ENCODE measurements around the gene ADAMTS1.

Gene ADAMTS1

GRCh38 chr21:26844258-26845065 lies 747 bp downstream of the ADAMTS1 start:
- no peak for DNase-seq

GRCh38 chr21:26843933-26844257 lies 1.3 kb downstream of the ADAMTS1 start:
- no peak for DNase-seq

DNA sequence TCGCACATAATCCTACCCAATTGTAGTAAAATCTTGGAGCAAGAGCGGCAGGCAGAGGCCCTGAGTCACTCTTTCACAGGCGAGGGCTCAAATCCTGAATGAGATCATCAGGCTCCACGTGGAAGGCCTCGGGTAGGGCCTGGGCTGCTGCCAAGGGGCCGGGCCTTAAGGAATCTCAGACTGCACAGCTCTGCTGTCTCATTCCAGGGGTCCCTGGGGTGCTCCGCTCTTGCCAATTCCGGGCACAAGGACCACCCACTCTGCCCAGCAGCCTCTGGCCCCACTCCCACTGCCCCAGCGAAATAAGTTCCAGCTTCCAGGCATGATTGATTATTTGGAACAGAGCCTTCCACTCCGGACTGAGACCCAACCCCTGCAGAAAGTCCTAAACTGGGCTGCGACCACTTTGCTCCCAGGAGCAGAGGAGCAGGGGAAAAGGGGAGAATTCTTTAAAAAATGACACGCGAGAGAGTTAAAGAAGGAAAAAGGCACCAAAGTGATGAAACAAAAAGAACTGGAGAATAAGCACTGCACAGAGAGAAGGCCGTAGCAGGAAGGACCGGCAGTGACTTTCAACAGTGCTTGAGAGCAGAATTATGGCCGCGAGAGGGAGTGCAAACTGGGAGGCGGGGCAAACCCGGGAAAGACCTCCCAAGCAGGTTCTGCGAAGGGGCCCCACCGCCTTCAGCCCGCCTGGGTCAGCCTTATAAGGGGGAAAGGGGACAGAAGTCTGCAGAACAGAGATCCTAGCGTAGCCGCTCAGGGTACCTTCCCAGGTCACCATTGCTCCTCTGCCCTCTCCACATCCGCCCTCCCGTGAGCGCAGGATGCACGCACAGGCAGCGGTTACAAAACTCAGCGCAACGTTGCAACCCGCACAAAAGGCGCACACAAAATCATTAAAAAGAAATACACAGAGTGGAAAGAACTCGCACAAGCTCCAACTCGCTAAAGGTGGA lies 2.0 kb downstream of the ADAMTS1 start:
- DNase-seq = peak; percentile 90

DNA sequence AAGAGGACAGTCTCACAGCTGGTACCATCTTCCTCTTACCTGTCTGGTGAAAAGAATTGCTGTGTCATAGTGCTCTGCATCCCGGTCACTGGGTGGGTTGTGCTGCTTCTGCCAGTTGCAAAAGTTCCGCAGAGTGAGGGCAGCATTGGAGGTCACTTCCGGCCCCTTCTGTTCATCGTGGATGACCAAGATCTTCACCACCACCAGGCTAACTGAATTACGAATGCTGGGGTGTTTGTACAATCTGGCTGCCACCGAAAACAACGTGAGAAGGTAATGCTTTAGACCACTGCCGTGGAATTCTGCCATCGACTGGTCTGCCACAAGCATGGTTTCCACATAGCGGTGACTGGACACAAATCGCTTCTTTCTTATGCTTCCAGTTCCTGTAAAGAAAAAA lies 2.9 kb downstream of the ADAMTS1 start:
- no peak for DNase-seq

- no peak for DNase-seq
Measured at GRCh38 chr21:26840912-26841311, 4.3 kb downstream of the ADAMTS1 start.

- no peak for DNase-seq
Measured at GRCh38 chr21:26840201-26840600, 5.0 kb downstream of the ADAMTS1 start.

DNA sequence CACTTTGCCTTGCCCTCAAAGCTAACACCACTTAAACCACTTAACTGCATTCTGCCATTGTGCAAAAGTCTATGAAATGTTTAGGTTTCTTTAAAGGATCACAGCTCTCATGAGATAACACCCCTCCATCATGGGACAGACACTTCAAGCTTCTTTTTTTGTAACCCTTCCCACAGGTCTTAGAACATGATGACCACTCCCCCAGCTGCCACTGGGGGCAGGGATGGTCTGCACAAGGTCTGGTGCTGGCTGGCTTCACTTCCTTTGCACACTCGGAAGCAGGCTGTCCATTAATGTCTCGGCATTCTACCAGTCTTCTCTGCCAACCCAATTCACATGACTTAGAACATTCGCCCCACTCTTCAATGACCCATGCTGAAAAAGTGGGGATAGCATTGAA lies 7.7 kb downstream of the ADAMTS1 start:
- DNase-seq = no peak

GRCh38 chr21:26836528-26836927 lies 8.7 kb downstream of the ADAMTS1 start:
- no peak for DNase-seq

DNA sequence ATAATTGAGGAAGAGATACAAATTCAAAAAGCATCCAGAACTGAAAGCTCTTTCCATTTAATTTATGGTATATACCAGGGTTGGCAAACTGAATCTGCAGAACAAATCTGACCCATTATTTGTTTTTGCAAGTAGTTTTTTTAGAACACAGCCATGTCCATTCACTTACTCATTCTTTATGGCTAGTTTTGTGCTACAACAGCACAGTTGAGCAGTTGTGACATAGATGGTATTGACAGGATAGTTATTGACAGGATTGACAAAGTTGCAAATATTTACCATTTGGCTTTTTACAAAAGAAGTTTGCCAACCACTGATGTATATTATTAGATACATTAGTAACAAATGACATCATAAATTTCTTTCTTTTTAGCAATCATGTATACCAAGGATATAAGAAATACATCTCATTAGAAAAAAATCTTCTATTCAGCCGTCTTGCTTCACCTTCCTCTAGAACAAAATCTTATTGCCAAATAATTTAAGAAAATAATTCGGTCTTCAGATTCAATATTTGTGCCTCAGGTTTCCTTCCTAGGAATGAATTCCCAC lies 9.4 kb downstream of the ADAMTS1 start:
- no peak for DNase-seq

DNA sequence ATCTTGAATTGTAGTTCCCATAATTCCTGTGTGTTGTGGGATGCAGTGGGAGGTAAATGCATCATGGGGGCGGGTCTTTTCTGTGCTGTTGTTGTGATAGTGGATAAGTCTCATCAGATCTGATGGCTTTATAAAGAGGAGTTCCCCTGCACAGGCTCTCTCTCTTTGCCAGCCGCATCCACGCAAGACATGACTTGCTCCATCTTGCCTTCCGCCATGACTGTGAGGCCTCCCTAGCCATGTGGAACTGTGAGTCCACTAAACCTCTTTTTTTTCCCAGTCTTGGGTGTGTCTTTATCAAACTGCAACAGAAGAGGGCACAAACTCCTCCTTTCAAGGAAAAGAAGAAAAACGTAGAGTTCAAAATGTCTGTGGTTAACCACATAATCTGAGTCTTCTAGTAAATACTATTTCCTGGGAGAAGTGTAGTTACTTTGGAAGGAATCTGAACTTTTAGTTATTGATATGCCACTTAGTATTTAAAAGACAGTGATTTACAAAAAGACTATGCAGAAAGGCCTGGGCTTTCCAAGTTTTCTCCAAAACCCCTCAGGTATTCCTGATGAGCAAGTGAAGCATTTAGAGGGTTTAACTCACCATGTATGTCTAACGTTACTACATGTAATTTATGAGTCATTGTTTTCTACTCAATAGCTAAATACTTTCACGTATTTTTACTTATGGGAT lies 10.0 kb downstream of the ADAMTS1 start:
- DNase-seq = no peak

GRCh38 chr21:26834181-26834905 lies 10.9 kb downstream of the ADAMTS1 start:
- DNase-seq = no peak

GRCh38 chr21:26833460-26833939 lies 11.7 kb downstream of the ADAMTS1 start:
- no peak for DNase-seq

DNA sequence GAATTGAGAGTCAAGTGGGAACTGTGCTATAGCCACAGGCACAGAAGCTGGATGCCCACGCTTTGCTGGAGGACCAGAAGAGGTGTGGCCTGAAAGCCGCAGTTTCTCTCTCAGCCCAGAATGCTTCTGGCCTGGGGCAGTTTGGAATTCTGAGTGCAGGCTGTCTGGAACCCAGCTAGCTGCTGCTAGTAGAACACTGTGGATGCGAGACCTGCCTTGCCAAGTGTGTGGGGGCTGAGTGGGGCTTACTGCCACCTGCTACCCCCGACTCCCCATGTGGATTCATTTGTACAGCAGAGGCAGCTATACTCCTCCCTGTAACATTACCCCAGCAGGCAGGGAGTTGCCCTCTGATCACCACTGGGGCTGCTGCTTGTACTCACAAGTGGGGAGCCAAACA lies 12.2 kb downstream of the ADAMTS1 start:
- no peak for DNase-seq

DNA sequence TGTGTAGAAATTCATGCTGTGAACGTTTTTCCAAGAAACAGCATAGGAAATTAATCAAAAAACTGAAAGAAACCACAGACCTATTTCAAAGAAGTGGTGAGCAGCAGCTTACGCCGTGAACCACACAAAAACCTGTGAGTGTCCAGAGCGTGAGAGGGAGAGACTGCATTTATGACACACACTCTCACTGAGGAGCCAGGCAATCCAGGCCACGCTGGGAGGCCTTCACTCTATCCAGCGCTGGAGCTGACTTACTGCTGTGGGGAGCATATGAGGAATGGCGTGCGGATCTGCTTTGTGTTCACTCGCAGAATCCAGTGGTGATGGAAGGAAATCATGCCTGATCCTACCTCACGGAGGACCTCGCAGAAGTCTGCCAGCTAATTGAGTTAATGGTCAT lies 12.7 kb downstream of the ADAMTS1 start:
- no peak for DNase-seq

DNA sequence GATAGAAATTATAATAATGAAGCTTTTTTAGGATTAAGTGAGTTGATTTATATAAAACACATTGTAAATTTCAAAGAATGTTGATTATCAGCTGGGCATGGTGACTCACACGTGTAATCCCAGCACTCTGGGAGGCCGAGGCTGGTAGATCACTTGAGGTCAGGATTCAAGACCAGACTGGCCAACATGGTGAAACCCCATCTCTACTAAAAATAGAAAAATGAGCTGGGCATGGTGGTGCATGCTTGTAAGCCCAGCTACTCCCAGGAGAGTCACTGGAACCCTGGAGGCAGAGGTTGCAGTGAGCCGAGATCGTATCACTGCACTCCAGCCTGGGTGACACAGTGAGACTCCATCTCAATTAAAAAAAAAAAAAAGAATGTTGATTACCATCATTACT lies 18.4 kb downstream of the ADAMTS1 start:
- DNase-seq = no peak

- DNase-seq = no peak
Measured at GRCh38 chr21:26820509-26820908, 24.7 kb downstream of the ADAMTS1 start.

DNA sequence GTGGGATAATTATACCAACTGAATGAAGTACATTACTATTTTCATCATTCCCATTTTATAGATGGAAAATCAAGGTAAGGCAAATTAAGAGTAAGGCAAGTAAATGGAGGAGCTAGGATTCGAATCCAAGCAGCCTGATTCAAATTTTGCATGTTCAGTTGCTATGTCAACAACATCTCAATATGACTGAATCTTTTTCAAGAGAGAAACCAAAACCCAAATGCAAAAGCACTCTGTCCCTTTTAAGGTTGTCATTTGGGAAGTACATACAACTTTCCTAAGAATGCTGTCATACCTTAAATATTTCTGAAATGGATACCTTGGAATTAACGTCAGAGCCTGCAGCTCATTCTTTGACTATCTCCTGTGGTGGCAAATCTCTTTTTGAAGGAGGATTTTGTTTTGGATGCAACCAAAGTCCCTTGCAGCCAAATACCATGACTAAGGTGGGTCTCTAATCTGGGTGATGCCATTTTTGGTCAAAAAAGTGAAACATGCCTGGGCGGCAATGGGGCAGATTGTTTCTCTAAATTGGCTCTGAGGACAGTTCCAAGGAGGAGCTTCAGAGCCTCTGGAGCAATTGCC lies 25.4 kb downstream of the ADAMTS1 start:
- no peak for DNase-seq

DNA sequence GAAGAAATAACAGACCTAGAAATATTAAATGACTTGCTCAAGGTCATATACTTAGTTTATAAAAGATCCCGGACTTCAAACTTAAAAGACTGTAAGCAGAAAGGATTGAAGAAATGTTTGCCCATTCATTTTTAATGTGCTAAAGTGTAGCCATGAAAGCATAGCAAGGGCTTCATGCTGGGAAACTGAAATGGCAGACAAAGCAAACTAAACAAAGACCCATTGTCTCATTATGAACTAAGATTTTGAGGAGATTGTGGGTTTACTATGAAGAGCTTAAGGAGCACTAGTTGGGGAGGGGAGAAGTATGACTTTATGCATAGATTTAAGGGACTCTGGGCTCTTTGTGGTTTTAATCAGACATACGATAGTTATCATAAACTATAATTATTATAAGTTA lies 26.3 kb downstream of the ADAMTS1 start:
- no peak for DNase-seq

- DNase-seq = no peak
Measured at GRCh38 chr21:26815197-26815596, 30.0 kb downstream of the ADAMTS1 start.

DNA sequence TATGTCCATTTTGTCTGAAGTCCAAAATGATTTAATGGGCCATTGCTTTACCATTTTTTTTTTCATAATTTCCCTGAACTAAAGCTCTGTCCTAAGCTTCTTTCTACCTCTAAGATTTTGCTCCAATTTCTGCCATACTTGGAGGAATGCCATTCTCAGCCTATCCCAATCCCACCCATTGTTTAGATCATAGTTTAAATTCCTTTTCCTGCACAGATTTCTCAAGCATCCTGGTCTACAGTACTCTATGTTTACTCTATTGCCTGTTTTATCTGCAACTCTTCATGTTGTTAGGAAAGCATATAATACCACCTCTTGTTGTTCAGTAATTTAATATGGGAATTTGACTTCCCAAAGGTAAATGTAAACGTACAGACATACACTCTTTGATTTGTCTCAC lies 30.8 kb downstream of the ADAMTS1 start:
- DNase-seq = no peak

GRCh38 chr21:26813426-26813998 lies 31.7 kb downstream of the ADAMTS1 start:
- DNase-seq = no peak

DNA sequence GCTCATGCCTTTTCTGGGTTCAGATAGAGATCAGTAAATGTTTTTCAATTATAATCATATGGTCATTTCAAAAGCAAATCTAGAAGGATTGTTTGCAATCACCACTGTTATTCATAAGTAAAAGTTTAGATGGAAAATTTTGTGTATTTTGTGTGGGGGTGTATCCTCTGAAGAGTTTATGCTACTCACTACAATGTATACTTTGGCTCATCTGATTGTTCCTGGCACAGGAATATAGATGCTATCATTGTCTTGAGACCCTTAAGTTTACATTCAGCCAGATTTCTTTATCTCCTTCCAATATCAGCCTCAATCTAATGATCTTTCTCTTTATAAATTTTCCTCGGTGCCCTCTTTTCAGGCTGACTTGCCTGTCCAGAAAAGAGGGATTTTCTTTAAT lies 33.0 kb downstream of the ADAMTS1 start:
- no peak for DNase-seq
